Measurements from ENCODE around the gene PAFAH2.
A peak's percentile ranks its signal among the peaks of the same experiment; 100 is the strongest.

Gene PAFAH2

GRCh38 chr1:25997828-25998761 lies at the start of gene PAFAH2:
PAFAH2 (minus strand) TSS chr1:25998063; CDS start chr1:25990816, 7,247 bp downstream.
- H3K27me3 ChIP-seq (ENCODE audit: control insufficient read depth in 1 of 2, insufficient read depth in 2 of 2, low read length in 2 of 2), result no peaks in the 10 kb centered on the region
- peak within 1 kb of the TSS; percentile 72 for H3K27ac ChIP-seq (ENCODE audit: low read depth, low read length)
- H3K36me3 ChIP-seq (ENCODE audit: insufficient read depth, low read length), result peaks cover 5% of the 10 kb centered on the region
- H3K4me3 ChIP-seq (ENCODE audit: low read depth in 1 of 2, low read length in 2 of 2), result peak within 1 kb of the TSS; percentile 40 to 80
- H3K9ac ChIP-seq (ENCODE audit: low read length), result peak within 1 kb of the TSS; percentile 62
- no peaks in the 10 kb centered on the region for H3K9me3 ChIP-seq (ENCODE audit: low read length)
- peaks cover 15% of the 10 kb centered on the region for H3K4me1 ChIP-seq (ENCODE audit: insufficient read depth, low read length)

- no peak overlapping the region for H3K27ac ChIP-seq (ENCODE audit: low read depth, low read length)
- no peak overlapping the region for H3K9ac ChIP-seq (ENCODE audit: low read length)
- H3K27me3 ChIP-seq (ENCODE audit: control insufficient read depth in 1 of 2, insufficient read depth in 2 of 2, low read length in 2 of 2), result peaks cover 23 to 39% of the 10 kb centered on the region in 2 donors
- H3K4me1 ChIP-seq (ENCODE audit: insufficient read depth, low read length), result no peaks in the 10 kb centered on the region
- no peaks in the 10 kb centered on the region for H3K36me3 ChIP-seq (ENCODE audit: insufficient read depth, low read length)
- no peaks in the 10 kb centered on the region for H3K9me3 ChIP-seq (ENCODE audit: low read length)
- H3K4me3 ChIP-seq (ENCODE audit: low read depth in 1 of 2, low read length in 2 of 2), result no peak overlapping the region
These were observed 49.5 kb upstream of the PAFAH2 start for GRCh38 chr1:26047278-26047874.

- H3K36me3 ChIP-seq (ENCODE audit: insufficient read depth, low read length), result no peaks in the 10 kb centered on the region
- no peak overlapping the region for H3K4me3 ChIP-seq (ENCODE audit: low read depth in 1 of 2, low read length in 2 of 2)
- H3K9ac ChIP-seq (ENCODE audit: low read length), result no peak overlapping the region
- peaks cover 23 to 41% of the 10 kb centered on the region in 2 donors for H3K27me3 ChIP-seq (ENCODE audit: control insufficient read depth in 1 of 2, insufficient read depth in 2 of 2, low read length in 2 of 2)
- H3K9me3 ChIP-seq (ENCODE audit: low read length), result no peaks in the 10 kb centered on the region
- no peak overlapping the region for H3K27ac ChIP-seq (ENCODE audit: low read depth, low read length)
- no peaks in the 10 kb centered on the region for H3K4me1 ChIP-seq (ENCODE audit: insufficient read depth, low read length)
These were observed 48.6 kb upstream of the PAFAH2 start for GRCh38 chr1:26046246-26047095.

GRCh38 chr1:26045722-26046245 lies 47.9 kb upstream of the PAFAH2 start, which contains the start of gene SLC30A2:
SLC30A2 (minus strand) TSS chr1:26046118; CDS start chr1:26045896, 222 bp downstream.
- Histone ChIP-seq H3K9ac (ENCODE audit: low read length) (no peak within 1 kb of the TSS), H3K4me3 (ENCODE audit: low read depth in 1 of 2, low read length in 2 of 2) (no peak within 1 kb of the TSS), H3K9me3 (ENCODE audit: low read length) (no peaks in the 10 kb centered on the region), H3K27me3 (ENCODE audit: control insufficient read depth in 1 of 2, insufficient read depth in 2 of 2, low read length in 2 of 2) (peaks cover 23 to 43% of the 10 kb centered on the region in 2 donors), H3K36me3 (ENCODE audit: insufficient read depth, low read length) (no peaks in the 10 kb centered on the region), H3K4me1 (ENCODE audit: insufficient read depth, low read length) (no peaks in the 10 kb centered on the region), H3K27ac (ENCODE audit: low read depth, low read length) (no peak within 1 kb of the TSS)

- H3K27ac ChIP-seq (ENCODE audit: low read depth, low read length), result no peak overlapping the region
These were observed 47.3 kb upstream of the PAFAH2 start for GRCh38 chr1:26044971-26045721.

GRCh38 chr1:26044414-26044813 lies 46.6 kb upstream of the PAFAH2 start:
- Histone ChIP-seq H3K36me3 (ENCODE audit: insufficient read depth, low read length) (no peaks in the 10 kb centered on the region), H3K4me3 (ENCODE audit: low read depth in 1 of 2, low read length in 2 of 2) (no peak overlapping the region), H3K27ac (ENCODE audit: low read depth, low read length) (no peak overlapping the region), H3K9ac (ENCODE audit: low read length) (no peak overlapping the region), H3K4me1 (ENCODE audit: insufficient read depth, low read length) (no peaks in the 10 kb centered on the region), H3K27me3 (ENCODE audit: control insufficient read depth in 1 of 2, insufficient read depth in 2 of 2, low read length in 2 of 2) (peaks cover 23 to 43% of the 10 kb centered on the region in 2 donors), H3K9me3 (ENCODE audit: low read length) (no peaks in the 10 kb centered on the region)

More at GRCh38 chr1:26044971-26045721, 47.3 kb upstream of the PAFAH2 start:
- no peak overlapping the region for H3K4me3 ChIP-seq (ENCODE audit: low read depth in 1 of 2, low read length in 2 of 2)
- H3K9me3 ChIP-seq (ENCODE audit: low read length), result no peaks in the 10 kb centered on the region
- no peaks in the 10 kb centered on the region for H3K4me1 ChIP-seq (ENCODE audit: insufficient read depth, low read length)
- H3K36me3 ChIP-seq (ENCODE audit: insufficient read depth, low read length), result no peaks in the 10 kb centered on the region
- peaks cover 23 to 43% of the 10 kb centered on the region in 2 donors for H3K27me3 ChIP-seq (ENCODE audit: control insufficient read depth in 1 of 2, insufficient read depth in 2 of 2, low read length in 2 of 2)
- no peak overlapping the region for H3K9ac ChIP-seq (ENCODE audit: low read length)

GRCh38 chr1:26043765-26044164 lies 45.9 kb upstream of the PAFAH2 start:
- no peaks in the 10 kb centered on the region for H3K9me3 ChIP-seq (ENCODE audit: low read length)
- H3K4me3 ChIP-seq (ENCODE audit: low read depth in 1 of 2, low read length in 2 of 2), result no peak overlapping the region
- H3K27ac ChIP-seq (ENCODE audit: low read depth, low read length), result no peak overlapping the region
- H3K27me3 ChIP-seq (ENCODE audit: control insufficient read depth in 1 of 2, insufficient read depth in 2 of 2, low read length in 2 of 2), result peaks cover 23 to 43% of the 10 kb centered on the region in 2 donors
- H3K9ac ChIP-seq (ENCODE audit: low read length), result no peak overlapping the region
- no peaks in the 10 kb centered on the region for H3K4me1 ChIP-seq (ENCODE audit: insufficient read depth, low read length)
- H3K36me3 ChIP-seq (ENCODE audit: insufficient read depth, low read length), result no peaks in the 10 kb centered on the region

- no peak overlapping the region for H3K9ac ChIP-seq (ENCODE audit: low read length)
- H3K27ac ChIP-seq (ENCODE audit: low read depth, low read length), result no peak overlapping the region
- H3K9me3 ChIP-seq (ENCODE audit: low read length), result no peaks in the 10 kb centered on the region
- no peaks in the 10 kb centered on the region for H3K4me1 ChIP-seq (ENCODE audit: insufficient read depth, low read length)
- H3K27me3 ChIP-seq (ENCODE audit: control insufficient read depth in 1 of 2, insufficient read depth in 2 of 2, low read length in 2 of 2), result peaks cover 18 to 37% of the 10 kb centered on the region in 2 donors
- H3K36me3 ChIP-seq (ENCODE audit: insufficient read depth, low read length), result no peaks in the 10 kb centered on the region
- no peak overlapping the region for H3K4me3 ChIP-seq (ENCODE audit: low read depth in 1 of 2, low read length in 2 of 2)
These were observed 44.1 kb upstream of the PAFAH2 start for GRCh38 chr1:26041978-26042377.

GRCh38 chr1:26041401-26041800 lies 43.5 kb upstream of the PAFAH2 start:
- Histone ChIP-seq H3K9me3 (ENCODE audit: low read length) (no peaks in the 10 kb centered on the region), H3K9ac (ENCODE audit: low read length) (no peak overlapping the region), H3K27ac (ENCODE audit: low read depth, low read length) (no peak overlapping the region), H3K27me3 (ENCODE audit: control insufficient read depth in 1 of 2, insufficient read depth in 2 of 2, low read length in 2 of 2) (peaks cover 12 to 31% of the 10 kb centered on the region in 2 donors), H3K36me3 (ENCODE audit: insufficient read depth, low read length) (no peaks in the 10 kb centered on the region), H3K4me3 (ENCODE audit: low read depth in 1 of 2, low read length in 2 of 2) (no peak overlapping the region), H3K4me1 (ENCODE audit: insufficient read depth, low read length) (no peaks in the 10 kb centered on the region)

- Histone ChIP-seq H3K4me3 (ENCODE audit: low read depth in 1 of 2, low read length in 2 of 2) (no peak overlapping the region), H3K36me3 (ENCODE audit: insufficient read depth, low read length) (no peaks in the 10 kb centered on the region), H3K9ac (ENCODE audit: low read length) (no peak overlapping the region), H3K4me1 (ENCODE audit: insufficient read depth, low read length) (peaks cover 7% of the 10 kb centered on the region), H3K27me3 (ENCODE audit: control insufficient read depth in 1 of 2, insufficient read depth in 2 of 2, low read length in 2 of 2) (peaks cover under 1 to 8% of the 10 kb centered on the region in 2 donors), H3K27ac (ENCODE audit: low read depth, low read length) (no peak overlapping the region), H3K9me3 (ENCODE audit: low read length) (no peaks in the 10 kb centered on the region)
These were observed 41.0 kb upstream of the PAFAH2 start for GRCh38 chr1:26038904-26039303.
